PC-3 (cell line): ENCODE data around the gene GSPT1. TPM values are rescaled to one million over a fixed set of nuclear protein-coding genes. Genes with fewer than 3 reads are reported as not detected.

Source experiments
- ATAC-seq: fragments of 200-7000 bp; cut with Tn5 transposase; 2 replicates; pipeline ENCODE4 v1.9.1; 2020; ENCODE audit warnings: mild to moderate bottlenecking, moderate library complexity
- BruUV-seq: library from RNA; stranded (reverse); fragments of 400-500 nt; replicated peaks from 2 replicates; lab custom pipeline; 2021; lab: Mats Ljungman, UMichigan
- CTCF ChIA-PET: fragments of 300-600 bp; sonication (Branson Sonifier 250); formaldehyde crosslinking; loops from one replicate; lab custom pipeline; 2022; ENCODE audit warnings: antibody characterized with exemption; lab: Charles Lee
- POLR2A ChIA-PET: fragments of 300-600 bp; sonication (Branson Sonifier 250); formaldehyde crosslinking; loops from one replicate; lab custom pipeline; 2022; ENCODE audit warnings: antibody characterized with exemption; ENCODE audit not compliant: unreplicated experiment; lab: Charles Lee
- DNase-seq: peaks from one replicate; pipeline ENCODE4 v3.0.0-alpha.2; 2015
- H2AFZ ChIP-seq: fragments of 300-600 bp; sonication (generic); 2 replicates; pipeline ENCODE4 v1.6.0; 2016; ENCODE audit warnings: antibody characterized with exemption, low read length
- H3F3A ChIP-seq: fragments of 300-600 bp; sonication (generic); one replicate; pipeline ENCODE4 v1.6.0; 2017; ENCODE audit warnings: antibody characterized with exemption, low read length, control low read depth, mild to moderate bottlenecking; ENCODE audit not compliant: unreplicated experiment
- H3K27ac ChIP-seq: fragments of 300-600 bp; sonication (generic); 2 replicates; pipeline ENCODE4 v1.5.1; 2016; ENCODE audit warnings: mild to moderate bottlenecking, low read length
- H3K27me3 ChIP-seq: fragments of 300-600 bp; sonication (generic); 2 replicates; pipeline ENCODE4 v1.6.1; 2016; ENCODE audit warnings: low read length, mixed read lengths
- H3K36me3 ChIP-seq: fragments of 300-600 bp; sonication (generic); 2 replicates; pipeline ENCODE4 v1.6.1; 2016; ENCODE audit warnings: low read depth, mixed run types, low read length, mixed read lengths
- H3K4me1 ChIP-seq: fragments of 300-600 bp; sonication (generic); 2 replicates; pipeline ENCODE4 v1.5.1; 2016; ENCODE audit warnings: low read length; ENCODE audit not compliant: insufficient read depth
- H3K4me2 ChIP-seq: fragments of 300-600 bp; sonication (generic); 2 replicates; pipeline ENCODE4 v1.6.0; 2016; ENCODE audit warnings: low read length
- H3K4me3 ChIP-seq: fragments of 300-600 bp; sonication (generic); 2 replicates; pipeline ENCODE4 v1.5.1; 2016; ENCODE audit warnings: mild to moderate bottlenecking, low read length, mixed read lengths
- H3K79me2 ChIP-seq: fragments of 300-600 bp; sonication (generic); 2 replicates; pipeline ENCODE4 v1.6.1; 2017; ENCODE audit warnings: low read length, mixed read lengths
- H3K9ac ChIP-seq: fragments of 300-600 bp; sonication (generic); 2 replicates; pipeline ENCODE4 v1.6.0; 2016; ENCODE audit warnings: mild to moderate bottlenecking, low read length
- H3K9me2 ChIP-seq: fragments of 300-600 bp; sonication (generic); replicated peaks from 2 replicates; pipeline ENCODE4 v1.6.1; 2016; ENCODE audit warnings: mixed run types, low read length, mixed read lengths
- H3K9me3 ChIP-seq: fragments of 300-600 bp; sonication (generic); 2 replicates; pipeline ENCODE4 v1.6.1; 2016; ENCODE audit warnings: low read length, mixed read lengths
- H4K20me1 ChIP-seq: fragments of 300-600 bp; sonication (generic); 2 replicates; pipeline ENCODE4 v1.6.1; 2016; ENCODE audit warnings: low read length, mixed read lengths
- CTCF ChIP-seq: fragments of 300-600 bp; sonication (generic); conservative IDR thresholded peaks from 2 replicates; pipeline ENCODE4 v1.5.1; 2017; ENCODE audit warnings: antibody characterized with exemption, low read depth, mild to moderate bottlenecking, low read length
- EZH2 ChIP-seq: fragments of 300-600 bp; sonication (generic); IDR thresholded peaks from one replicate; pipeline ENCODE4 v1.6.1; 2017; ENCODE audit warnings: antibody characterized with exemption, mild to moderate bottlenecking, low read length; ENCODE audit not compliant: unreplicated experiment
- EZH2phosphoT487 ChIP-seq: fragments of 300-600 bp; sonication (generic); IDR thresholded peaks from 2 replicates; pipeline ENCODE4 v1.6.1; 2018; ENCODE audit warnings: mild to moderate bottlenecking, antibody characterized with exemption, low read length, borderline replicate concordance
- intact Hi-C: fragments of 100-400 bp; cut with micrococcal nuclease; formaldehyde crosslinking; loops from 2 replicates; pipeline ENCODE4 v1.9.0; 2023
- total RNA-seq: library from RNA; depleted of rRNA; stranded (reverse); fragments of >200 nt; gene quantifications from 2 replicates; pipeline ENCODE4 v1.2.3, GENCODE V29; 2014

GSPT1 gene
- total RNA-seq, 1 experiment from 2014 or later: 67.9 TPM

- no peaks in the 10 kb centered on the region for H3K9me2 ChIP-seq
- H3K4me1 ChIP-seq: no peaks in the 10 kb centered on the region
- DNase-seq (no peak), ATAC-seq (no peak)
- POLR2A ChIA-PET: no interaction called here
- no peak overlapping the region for H3K27ac ChIP-seq
- no peak for TF ChIP-seq EZH2phosphoT487
- no peak for TF ChIP-seq EZH2
- TF ChIP-seq CTCF: no peak
- CTCF ChIA-PET: no interaction called here
- H3K4me3 ChIP-seq: no peak overlapping the region
- peaks cover 48% of the 10 kb centered on the region for H3K36me3 ChIP-seq
- no TSS peak for BruUV-seq
- intact Hi-C loops: no loop called here
- H3F3A ChIP-seq: no peaks in the 10 kb centered on the region
- H3K9ac ChIP-seq: no peak overlapping the region
- H3K4me2 ChIP-seq: no peak overlapping the region
- peaks cover 6% of the 10 kb centered on the region; the same call in 1 of the 2 replicates for H4K20me1 ChIP-seq
- H3K9me3 ChIP-seq: no peaks in the 10 kb centered on the region
- peaks cover 17% of the 10 kb centered on the region for H3K79me2 ChIP-seq
- H3K27me3 ChIP-seq: no peaks in the 10 kb centered on the region
- H2AFZ ChIP-seq: no peak overlapping the region
These were observed 25.4 kb downstream of the GSPT1 start for GRCh38 chr16:11890231-11890965.

GRCh38 chr16:11886881-11887280 lies 28.9 kb downstream of the GSPT1 start:
- H2AFZ ChIP-seq: no peak overlapping the region
- ChIA-PET POLR2A (no interaction called here), CTCF (no interaction called here)
- no peak overlapping the region for H3K27ac ChIP-seq
- no peak overlapping the region for H3K4me2 ChIP-seq
- H3K27me3 ChIP-seq: no peaks in the 10 kb centered on the region
- peaks cover 6% of the 10 kb centered on the region; the same call in 1 of the 2 replicates for H4K20me1 ChIP-seq
- H3K36me3 ChIP-seq: peaks cover 47% of the 10 kb centered on the region
- intact Hi-C loops: no loop called here
- no peak overlapping the region for H3K9ac ChIP-seq
- ATAC-seq (no peak), DNase-seq (no peak)
- H3K79me2 ChIP-seq: 0 out of 2 replicates have a peak, but pooled peaks cover under 1% of the 10 kb centered on the region
- no peaks in the 10 kb centered on the region for H3K4me1 ChIP-seq
- BruUV-seq: no TSS peak
- H3K4me3 ChIP-seq: no peak overlapping the region
- no peaks in the 10 kb centered on the region for H3K9me2 ChIP-seq
- no peak for TF ChIP-seq CTCF
- TF ChIP-seq EZH2: no peak
- H3F3A ChIP-seq: no peaks in the 10 kb centered on the region
- no peaks in the 10 kb centered on the region for H3K9me3 ChIP-seq

GRCh38 chr16:11884035-11884434 lies 31.7 kb downstream of the GSPT1 start:
- ChIA-PET CTCF (interaction anchor here (0.6 kb wide), 1 partner anchor 305 kb away, joined by 3 read pairs; no protein-coding TSS in a partner anchor), POLR2A (no interaction called here)

More at GRCh38 chr16:11884035-11884434, 31.7 kb downstream of the GSPT1 start:
- Histone ChIP-seq H3K9me2 (no peaks in the 10 kb centered on the region), H3K27ac (no peak overlapping the region), H4K20me1 (peaks cover 6% of the 10 kb centered on the region; the same call in 1 of the 2 replicates), H3K9ac (no peak overlapping the region), H3F3A (no peaks in the 10 kb centered on the region), H2AFZ (no peak overlapping the region), H3K4me1 (no peaks in the 10 kb centered on the region), H3K9me3 (no peaks in the 10 kb centered on the region), H3K4me3 (no peak overlapping the region), H3K79me2 (no peaks in the 10 kb centered on the region), H3K27me3 (no peaks in the 10 kb centered on the region), H3K4me2 (no peak overlapping the region), H3K36me3 (peaks cover 47% of the 10 kb centered on the region)
- DNase-seq (no peak), ATAC-seq (no peak)
- BruUV-seq: no TSS peak
- intact Hi-C loops: no loop called here
- no peak for TF ChIP-seq EZH2phosphoT487
- no peak for TF ChIP-seq EZH2
- no peak for TF ChIP-seq CTCF
